Measurements from ENCODE around the gene ZNF564.

Gene ZNF564

DNA sequence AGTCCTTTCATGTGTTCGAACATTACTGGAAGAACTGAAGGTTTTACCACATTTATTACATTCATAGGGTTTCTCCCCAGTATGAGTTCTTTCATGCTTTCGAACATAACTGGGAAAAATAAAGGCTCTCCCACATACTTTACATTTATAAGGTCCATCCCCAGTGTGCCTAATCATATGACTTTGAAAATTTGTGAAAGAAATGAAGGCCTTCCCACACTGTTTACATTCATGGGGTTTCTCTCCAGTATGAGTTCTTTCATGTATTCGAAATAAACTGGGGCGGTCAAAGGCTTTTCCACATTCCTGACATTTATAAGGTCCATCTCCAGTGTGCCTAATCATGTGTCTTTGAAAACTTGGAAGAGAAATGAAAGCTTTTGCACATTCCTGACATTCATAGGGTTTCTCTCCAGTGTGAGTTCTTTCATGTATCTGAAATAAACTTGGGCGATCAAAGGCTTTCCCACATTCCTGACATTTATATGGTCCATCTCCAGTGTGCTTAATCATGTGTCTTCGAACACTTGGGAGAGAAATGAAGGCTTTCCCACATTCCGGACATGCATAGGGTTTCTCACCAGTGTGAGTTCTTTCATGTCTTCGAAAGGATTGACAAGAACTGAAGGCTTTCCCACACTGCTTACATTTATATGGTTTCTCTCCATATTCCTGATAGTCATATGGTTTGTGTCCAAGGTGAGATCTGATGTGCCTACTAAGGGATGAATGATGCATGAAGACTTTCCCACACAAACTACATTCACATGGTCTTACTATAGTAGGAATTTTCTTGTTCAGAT lies 24.0 kb downstream of the ZNF564 start:
- Histone ChIP-seq H3K27me3 (replicated peaks) (no peaks in the 10 kb centered on the region), H3K4me3 (ENCODE audit: low read depth, low read length) (no peak overlapping the region), H3K36me3 (replicated peaks) (peaks cover 48% of the 10 kb centered on the region), H3K27ac (no peak overlapping the region)
- peak; percentile 17 for DNase-seq
- TF ChIP-seq, protein P1, sequence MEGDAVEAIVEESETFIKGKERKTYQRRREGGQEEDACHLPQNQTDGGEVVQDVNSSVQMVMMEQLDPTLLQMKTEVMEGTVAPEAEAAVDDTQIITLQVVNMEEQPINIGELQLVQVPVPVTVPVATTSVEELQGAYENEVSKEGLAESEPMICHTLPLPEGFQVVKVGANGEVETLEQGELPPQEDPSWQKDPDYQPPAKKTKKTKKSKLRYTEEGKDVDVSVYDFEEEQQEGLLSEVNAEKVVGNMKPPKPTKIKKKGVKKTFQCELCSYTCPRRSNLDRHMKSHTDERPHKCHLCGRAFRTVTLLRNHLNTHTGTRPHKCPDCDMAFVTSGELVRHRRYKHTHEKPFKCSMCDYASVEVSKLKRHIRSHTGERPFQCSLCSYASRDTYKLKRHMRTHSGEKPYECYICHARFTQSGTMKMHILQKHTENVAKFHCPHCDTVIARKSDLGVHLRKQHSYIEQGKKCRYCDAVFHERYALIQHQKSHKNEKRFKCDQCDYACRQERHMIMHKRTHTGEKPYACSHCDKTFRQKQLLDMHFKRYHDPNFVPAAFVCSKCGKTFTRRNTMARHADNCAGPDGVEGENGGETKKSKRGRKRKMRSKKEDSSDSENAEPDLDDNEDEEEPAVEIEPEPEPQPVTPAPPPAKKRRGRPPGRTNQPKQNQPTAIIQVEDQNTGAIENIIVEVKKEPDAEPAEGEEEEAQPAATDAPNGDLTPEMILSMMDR (IDR thresholded peaks at IDR 0.05; ENCODE audit: low read depth, low read length, missing control alignments) = no peak
- in situ Hi-C loops (cut with HindIII; ENCODE audit: low pct_ligation_motif_present, low sequenced_read_pairs) = no loop called here

DNA sequence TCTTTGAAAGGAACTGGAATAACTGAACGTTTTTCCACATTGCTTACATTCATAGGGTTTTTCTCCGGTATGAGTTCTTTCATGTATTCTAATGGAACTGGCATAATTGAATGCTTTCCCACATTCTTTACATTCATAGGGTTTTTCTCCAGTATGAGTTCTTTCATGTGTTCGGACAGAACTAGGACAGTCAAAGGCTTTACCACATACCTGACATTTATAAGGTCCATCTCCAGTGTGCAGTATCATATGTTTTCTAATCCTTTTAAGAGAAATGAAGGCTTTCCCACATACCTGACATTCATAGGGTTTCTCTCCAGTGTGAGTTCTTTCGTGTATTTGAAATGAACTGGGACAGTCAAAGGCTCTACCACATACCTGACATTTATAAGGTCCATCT lies 24.7 kb downstream of the ZNF564 start:
- H3K36me3 ChIP-seq (replicated peaks) = peaks cover 48% of the 10 kb centered on the region
- H3K27me3 ChIP-seq (replicated peaks) = no peaks in the 10 kb centered on the region
- H3K27ac ChIP-seq = no peak overlapping the region
- no peak overlapping the region for H3K4me3 ChIP-seq (ENCODE audit: low read depth, low read length)
- in situ Hi-C loops (cut with HindIII; ENCODE audit: low pct_ligation_motif_present, low sequenced_read_pairs) = no loop called here
- TF ChIP-seq, protein P1 (IDR thresholded peaks at IDR 0.05; ENCODE audit: low read depth, low read length, missing control alignments) = no peak
- DNase-seq = no peak

DNA sequence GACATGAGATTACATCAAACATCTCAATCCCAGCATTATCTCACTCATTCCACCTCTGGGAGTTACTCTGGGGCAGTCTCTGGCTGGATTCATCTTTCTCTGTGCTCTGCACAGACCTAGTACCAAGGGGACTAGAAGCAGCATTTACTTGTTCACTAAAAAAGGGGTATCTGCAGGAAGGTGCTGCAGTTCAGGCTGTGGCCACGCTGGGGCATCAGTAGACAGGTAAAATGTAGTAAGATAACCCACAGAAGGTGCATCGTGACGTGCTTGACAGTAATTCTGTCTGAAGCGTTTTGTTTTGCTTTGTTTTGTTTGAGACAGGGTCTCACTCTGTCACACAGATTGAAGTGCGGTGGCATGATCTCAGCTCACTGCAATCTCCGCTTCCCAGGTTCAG lies 29.3 kb downstream of the ZNF564 start:
- Histone ChIP-seq H3K36me3 (replicated peaks) (peaks cover 30% of the 10 kb centered on the region), H3K4me3 (ENCODE audit: low read depth, low read length) (no peak overlapping the region), H3K27ac (no peak overlapping the region), H3K27me3 (replicated peaks) (no peaks in the 10 kb centered on the region)
- no peak for DNase-seq
- TF ChIP-seq, protein P1 (IDR thresholded peaks at IDR 0.05; ENCODE audit: low read depth, low read length, missing control alignments) = peak; percentile 36
- in situ Hi-C loops (cut with HindIII; ENCODE audit: low pct_ligation_motif_present, low sequenced_read_pairs) = no loop called here

DNA sequence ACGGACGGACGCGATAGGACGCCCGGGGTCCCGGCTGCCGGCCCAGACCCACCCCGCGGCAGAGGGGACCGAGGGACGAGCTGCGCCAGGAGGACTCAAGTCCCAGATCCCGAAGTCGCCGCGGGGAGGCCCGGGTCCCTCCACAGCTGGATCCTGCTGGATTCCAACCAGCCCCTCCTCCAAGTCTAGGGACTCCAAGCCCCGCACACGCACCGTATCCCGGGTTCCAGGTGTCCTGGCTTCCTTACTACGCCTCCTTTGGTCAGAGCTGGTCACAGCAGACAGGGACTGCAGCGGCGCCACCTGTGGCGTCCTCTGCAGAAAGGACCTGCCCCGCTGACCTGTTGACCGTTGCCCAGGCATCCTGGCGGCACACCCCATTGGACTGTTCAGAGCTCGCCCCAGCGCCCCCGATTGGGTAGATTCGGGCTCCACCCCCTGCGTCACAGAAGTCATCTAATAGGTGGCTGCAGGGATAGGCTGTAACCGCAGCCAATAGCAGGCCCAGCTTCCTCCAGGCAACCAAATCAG lies 37.7 kb downstream of the ZNF564 start:
- DNase-seq = no peak
- TF ChIP-seq, protein P1 (IDR thresholded peaks at IDR 0.05; ENCODE audit: low read depth, low read length, missing control alignments) = peak; percentile 16
- Histone ChIP-seq H3K27me3 (replicated peaks) (no peaks in the 10 kb centered on the region), H3K36me3 (replicated peaks) (no peaks in the 10 kb centered on the region), H3K4me3 (ENCODE audit: low read depth, low read length) (no peak overlapping the region), H3K27ac (no peak overlapping the region)
- in situ Hi-C loops (cut with HindIII; ENCODE audit: low pct_ligation_motif_present, low sequenced_read_pairs) = no loop called here

DNA sequence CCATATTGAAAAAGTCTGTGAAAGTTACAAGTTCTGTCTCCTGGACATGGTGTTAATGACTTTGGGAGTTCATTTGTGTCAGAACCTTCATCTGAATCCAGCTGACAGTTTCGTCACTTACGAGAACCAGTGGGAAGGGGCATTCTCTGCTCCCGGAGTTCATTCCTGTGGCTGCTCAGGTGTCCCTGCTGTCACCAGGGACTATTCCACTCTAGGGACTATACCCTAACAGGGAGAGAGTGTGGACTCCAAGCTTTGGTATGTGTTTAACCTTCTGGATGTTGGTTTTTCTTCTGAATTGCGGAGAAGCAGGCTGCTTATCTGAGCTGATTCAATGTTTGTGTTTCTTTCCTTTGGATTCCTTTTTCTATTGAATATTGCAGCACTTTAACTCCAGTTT lies 54.2 kb downstream of the ZNF564 start:
- no peak for DNase-seq
- H3K36me3 ChIP-seq (replicated peaks) = no peaks in the 10 kb centered on the region
- in situ Hi-C loops (cut with HindIII; ENCODE audit: low pct_ligation_motif_present, low sequenced_read_pairs) = no loop called here
- H3K4me3 ChIP-seq (ENCODE audit: low read depth, low read length) = no peak overlapping the region
- TF ChIP-seq, protein P1 (IDR thresholded peaks at IDR 0.05; ENCODE audit: low read depth, low read length, missing control alignments) = no peak
- H3K27ac ChIP-seq = no peak overlapping the region
- no peaks in the 10 kb centered on the region for H3K27me3 ChIP-seq (replicated peaks)

Measured in brain microvascular endothelial cell (primary cell).